Subcutaneous adipose tissue (tissue), 4 donors: ENCODE results near the gene MYH4. TPM values are rescaled to one million over a fixed set of nuclear protein-coding genes. Genes with fewer than 3 reads are reported as not detected.

Experiments used
- total RNA-seq, 4 donors: library from RNA; depleted of rRNA; stranded (reverse); fragments of >200 nt; gene quantifications; one replicate each; pipeline ENCODE4 v1.1.0, GENCODE V29; 2016
- TF ChIP-seq, protein P1 (sequence below): fragments of 450-650 bp; IDR thresholded peaks from one replicate; pipeline ENCODE4 v1.5.1; 2016; ENCODE audit warnings: low read depth, mild to moderate bottlenecking, control low read depth, antibody characterized with exemption, moderate library complexity

MYH4 gene
- total RNA-seq, 4 donors from 2014 or later, result not detected

DNA sequence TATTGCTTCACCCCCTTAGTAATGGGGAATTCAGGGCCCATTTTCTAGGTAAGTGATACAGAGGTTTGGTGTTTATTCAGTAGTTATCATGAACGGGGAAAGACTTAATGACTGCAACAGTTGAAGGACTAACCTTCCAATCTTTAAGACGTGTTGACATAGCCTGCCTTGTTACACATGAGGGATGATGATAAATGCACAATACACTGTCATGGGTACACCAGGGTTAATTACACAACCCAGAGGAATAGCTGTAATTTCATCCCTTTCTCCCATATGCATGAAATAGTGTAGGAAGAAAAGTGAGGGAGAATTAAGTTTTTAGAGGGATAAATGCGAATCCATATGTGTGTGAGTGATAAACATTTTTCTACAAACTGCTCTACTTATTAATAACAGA, 10.7 kb downstream of the MYH4 start:
- TF ChIP-seq, protein P1, sequence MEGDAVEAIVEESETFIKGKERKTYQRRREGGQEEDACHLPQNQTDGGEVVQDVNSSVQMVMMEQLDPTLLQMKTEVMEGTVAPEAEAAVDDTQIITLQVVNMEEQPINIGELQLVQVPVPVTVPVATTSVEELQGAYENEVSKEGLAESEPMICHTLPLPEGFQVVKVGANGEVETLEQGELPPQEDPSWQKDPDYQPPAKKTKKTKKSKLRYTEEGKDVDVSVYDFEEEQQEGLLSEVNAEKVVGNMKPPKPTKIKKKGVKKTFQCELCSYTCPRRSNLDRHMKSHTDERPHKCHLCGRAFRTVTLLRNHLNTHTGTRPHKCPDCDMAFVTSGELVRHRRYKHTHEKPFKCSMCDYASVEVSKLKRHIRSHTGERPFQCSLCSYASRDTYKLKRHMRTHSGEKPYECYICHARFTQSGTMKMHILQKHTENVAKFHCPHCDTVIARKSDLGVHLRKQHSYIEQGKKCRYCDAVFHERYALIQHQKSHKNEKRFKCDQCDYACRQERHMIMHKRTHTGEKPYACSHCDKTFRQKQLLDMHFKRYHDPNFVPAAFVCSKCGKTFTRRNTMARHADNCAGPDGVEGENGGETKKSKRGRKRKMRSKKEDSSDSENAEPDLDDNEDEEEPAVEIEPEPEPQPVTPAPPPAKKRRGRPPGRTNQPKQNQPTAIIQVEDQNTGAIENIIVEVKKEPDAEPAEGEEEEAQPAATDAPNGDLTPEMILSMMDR, result no peak

DNA sequence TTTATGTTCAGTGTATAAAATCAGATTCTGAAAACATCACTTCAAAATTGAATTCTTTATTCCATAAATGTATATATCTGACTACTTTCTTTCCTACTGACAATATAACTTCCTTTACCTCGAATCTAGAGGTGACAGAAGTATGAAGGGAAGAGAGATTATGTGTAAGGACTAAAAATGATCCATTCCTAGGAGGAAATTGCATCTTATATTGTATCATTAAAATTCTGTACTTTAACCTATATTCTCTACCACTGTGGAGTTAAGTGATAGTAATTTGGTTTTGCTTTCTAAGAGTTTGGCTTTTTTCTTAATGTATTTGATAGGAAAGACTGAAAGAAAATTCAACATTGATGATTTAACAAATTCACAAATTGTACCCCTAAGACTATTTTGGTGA, 11.4 kb downstream of the MYH4 start:
- TF ChIP-seq, protein P1, result no peak

DNA sequence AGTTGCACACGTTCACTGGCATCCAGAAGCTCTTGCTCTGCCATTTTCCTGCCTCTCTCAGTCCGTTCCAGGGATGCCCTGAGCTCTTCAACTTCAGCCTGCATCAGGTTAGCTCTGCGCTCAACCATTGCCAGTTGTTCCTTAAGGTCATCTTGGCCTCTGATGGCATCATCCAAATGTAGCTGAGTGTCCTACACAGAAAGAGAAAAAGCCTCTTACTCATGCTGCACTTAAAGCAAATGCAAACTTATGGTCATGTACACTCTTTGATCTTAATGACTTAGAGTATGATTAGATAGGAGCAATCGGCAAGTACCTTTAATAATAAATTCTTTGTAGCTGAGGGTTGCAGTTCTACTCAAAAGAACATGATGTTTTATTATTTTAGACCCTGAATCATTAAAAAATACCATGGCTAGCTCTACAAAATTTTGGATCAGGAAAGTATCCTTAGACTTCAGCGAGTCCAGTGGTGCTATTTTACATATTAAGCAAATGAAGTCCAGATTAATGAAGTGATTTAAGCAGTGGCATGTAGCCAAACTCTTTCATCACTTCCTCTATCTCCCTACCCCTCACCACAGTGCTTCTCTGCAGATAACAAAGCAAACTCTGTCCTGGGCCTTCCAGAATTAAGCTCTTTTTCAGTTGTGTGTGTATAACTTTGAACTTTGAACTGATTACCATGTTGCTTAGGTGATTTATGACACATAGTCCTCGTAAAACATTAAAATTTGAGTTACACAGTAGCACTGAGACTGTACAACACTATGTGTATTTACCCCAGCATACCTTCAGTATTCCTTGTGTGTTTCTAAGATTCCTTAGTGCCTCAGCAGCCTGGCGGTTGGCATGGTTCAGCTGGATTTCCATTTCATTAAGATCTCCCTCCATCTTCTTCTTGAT, 22.1 kb downstream of the MYH4 start:
- TF ChIP-seq, protein P1, result no peak

DNA sequence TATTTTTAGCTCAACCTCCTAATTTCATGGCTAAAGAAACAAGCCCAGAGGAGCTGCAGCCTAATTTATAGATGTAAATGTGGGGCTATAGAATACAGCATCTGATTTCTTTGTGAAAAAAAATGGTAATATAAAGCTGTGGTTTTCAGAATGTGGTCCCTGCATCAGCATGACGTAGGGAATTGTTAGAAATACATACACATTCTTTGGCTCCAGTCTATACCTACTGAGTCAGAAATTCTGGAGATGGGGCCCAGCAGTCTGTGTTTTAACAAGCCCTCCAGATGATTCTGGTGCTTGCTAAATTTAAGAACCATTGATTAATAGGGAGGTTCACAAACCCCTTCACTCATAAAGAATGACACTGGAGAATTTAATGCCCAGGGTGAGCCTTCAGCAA, 29.5 kb downstream of the MYH4 start:
- TF ChIP-seq, protein P1, result no peak

DNA sequence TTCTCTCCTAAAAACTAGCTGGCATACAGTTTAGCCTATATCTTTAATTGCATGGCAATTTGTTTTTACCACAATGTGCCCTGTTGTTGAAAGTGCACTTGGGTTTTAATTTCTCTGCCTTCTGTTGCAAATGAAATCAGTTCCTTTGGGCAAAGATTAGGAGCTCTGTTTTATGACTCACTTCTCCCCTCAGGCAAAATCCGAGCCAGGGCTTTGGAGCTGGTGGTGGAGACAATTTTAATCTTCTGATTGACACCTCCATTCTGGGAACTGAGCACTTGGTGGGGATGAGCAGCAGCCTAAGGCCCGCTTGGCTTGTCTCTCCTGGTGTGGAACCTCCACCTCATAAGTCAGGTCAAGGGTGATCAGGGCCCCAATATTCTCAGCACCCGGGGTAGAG, 34.3 kb downstream of the MYH4 start:
- TF ChIP-seq, protein P1, result no peak

DNA sequence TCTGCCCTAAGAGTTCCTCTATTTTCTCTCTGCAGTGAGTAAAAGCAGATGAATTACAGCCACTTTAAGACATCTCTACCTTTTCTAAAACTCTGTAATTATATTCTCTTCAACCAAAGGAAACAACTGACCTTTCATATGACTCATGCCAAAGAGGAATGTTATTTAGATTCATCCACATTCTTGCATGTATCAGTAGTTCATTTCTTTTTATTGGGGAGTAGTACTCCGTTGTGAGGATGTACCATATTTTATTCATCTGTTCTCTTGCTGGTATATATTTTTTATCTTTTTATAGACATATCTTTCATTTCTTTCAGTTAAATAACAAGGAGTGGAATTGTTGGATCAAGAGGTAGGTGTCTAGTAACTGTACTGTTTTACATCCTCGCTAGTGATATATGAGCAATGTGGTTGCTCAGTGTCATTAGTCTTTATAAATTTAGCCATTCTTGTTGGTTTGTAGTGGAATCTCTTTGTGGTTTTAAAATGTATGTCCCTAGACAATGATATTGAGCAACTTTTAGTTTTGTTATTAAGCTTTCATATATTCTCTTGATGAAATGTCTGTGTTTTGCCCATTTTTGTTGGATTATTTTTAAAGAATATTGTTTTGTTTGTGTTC, 39.8 kb downstream of the MYH4 start:
- TF ChIP-seq, protein P1, result no peak

DNA sequence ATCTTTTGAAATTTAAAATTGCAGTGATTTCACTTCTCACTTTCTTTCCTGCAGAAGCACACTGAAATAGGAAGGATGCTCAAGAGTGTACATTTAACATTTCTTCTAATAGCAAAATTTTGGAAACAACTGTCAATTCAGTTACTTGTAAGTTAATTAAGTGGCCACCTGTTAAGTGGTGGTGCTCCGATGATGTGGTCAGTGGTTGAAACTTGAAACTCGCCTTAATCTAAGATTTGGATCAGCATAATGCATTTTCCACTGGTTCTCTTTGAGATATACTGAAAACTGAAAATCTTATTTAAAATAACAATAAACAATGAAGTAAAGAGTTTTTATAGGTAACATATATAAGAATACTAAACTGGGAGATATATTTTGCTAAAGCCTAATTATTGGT, 40.6 kb downstream of the MYH4 start:
- TF ChIP-seq, protein P1, result no peak
